ENCODE data around the gene TMED1.

TMED1 gene

DNA sequence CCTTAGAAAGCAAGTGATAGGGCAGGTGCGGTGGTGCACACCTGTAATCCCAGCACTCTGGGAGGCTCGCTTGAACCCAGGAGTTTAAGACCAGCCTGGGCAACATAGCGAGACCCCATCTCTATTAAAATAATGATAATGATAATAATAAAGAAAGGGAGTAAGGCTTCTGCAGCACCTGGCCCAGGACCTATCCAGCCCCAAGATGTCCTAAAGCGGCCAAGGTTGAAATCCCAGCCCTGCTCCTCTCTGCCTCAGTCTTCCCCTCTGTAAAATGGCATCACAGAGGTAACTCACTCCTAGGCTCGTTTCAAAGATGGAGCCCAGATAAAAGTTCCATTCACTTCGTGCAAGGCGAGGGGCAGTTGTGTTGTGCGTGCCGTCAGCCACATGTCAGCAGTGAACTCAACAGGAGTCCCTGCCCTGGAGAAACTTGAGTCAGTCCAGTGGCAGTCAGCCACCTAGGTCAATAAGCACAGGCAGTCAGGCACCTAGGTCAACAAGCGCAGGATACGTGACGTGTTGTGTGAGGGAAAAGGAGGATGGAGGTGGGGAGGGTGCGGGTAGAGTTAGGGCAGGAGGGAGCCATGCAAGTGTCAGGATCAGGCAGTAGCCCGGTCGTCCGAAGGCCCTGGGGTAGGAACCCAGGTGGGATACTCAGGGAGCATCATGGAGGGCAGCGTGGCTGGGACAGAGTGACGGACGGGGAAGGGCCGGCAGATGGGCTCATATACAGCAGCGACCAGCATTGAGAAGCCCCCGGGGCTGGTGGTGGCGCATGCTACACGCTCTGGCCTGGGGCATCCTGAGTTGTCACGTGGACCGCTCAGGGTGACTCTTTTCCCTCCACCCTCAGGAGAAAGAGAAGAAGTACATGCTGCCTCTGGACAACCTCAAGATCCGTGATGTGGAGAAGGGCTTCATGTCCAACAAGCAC is 16.6 kb downstream of the TMED1 start:
- H3K4me3 ChIP-seq (ENCODE audit: low read depth, low read length): no peak overlapping the region
- TF ChIP-seq, protein P1, sequence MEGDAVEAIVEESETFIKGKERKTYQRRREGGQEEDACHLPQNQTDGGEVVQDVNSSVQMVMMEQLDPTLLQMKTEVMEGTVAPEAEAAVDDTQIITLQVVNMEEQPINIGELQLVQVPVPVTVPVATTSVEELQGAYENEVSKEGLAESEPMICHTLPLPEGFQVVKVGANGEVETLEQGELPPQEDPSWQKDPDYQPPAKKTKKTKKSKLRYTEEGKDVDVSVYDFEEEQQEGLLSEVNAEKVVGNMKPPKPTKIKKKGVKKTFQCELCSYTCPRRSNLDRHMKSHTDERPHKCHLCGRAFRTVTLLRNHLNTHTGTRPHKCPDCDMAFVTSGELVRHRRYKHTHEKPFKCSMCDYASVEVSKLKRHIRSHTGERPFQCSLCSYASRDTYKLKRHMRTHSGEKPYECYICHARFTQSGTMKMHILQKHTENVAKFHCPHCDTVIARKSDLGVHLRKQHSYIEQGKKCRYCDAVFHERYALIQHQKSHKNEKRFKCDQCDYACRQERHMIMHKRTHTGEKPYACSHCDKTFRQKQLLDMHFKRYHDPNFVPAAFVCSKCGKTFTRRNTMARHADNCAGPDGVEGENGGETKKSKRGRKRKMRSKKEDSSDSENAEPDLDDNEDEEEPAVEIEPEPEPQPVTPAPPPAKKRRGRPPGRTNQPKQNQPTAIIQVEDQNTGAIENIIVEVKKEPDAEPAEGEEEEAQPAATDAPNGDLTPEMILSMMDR (IDR thresholded peaks at IDR 0.05; ENCODE audit: low read depth, low read length, missing control alignments): no peak
- DNase-seq (ENCODE audit: low read depth): no peak

DNA sequence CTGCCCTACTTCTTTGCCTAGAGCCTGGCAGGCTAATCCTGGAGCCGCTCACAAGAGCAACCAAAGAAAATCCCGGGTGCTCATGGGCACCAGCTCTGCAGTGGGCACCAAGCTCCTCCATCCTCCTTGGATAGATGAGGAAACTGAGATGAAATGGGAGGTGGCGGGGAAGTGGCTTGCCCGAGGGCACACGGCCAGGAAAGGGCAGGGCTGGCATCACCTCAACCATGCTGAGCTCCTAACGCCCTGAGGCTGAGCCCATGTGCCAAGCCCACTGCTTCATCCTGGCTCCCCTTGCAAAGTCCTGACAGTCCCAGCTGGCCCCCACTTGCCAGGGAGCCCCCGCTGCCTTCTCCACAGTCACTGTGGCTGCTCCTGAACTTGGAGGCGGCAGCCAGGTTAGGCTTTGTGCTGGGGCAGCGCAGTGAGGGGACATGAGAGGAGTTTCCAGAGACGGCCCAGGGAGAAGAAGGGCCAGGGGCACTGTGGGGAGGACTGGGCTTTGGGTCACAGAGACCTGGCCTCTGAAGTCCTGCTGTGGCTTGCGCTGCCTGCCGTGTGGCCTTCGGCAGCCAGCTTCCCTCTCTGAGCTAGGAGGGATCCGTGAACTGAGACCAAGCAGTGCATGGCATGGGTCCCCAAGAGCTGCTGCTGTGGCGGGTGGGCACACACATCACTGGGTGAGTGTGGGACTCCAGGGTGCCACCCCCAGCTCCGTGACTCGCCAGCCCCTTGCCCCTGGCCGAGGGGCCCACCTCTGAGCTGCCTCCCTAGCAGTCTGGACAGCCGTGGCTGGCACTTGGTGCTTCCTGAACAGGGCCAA is 17.5 kb downstream of the TMED1 start:
- H3K4me3 ChIP-seq (ENCODE audit: low read depth, low read length): no peak overlapping the region
- TF ChIP-seq, protein P1 (IDR thresholded peaks at IDR 0.05; ENCODE audit: low read depth, low read length, missing control alignments): no peak
- no peak for DNase-seq (ENCODE audit: low read depth)

DNA sequence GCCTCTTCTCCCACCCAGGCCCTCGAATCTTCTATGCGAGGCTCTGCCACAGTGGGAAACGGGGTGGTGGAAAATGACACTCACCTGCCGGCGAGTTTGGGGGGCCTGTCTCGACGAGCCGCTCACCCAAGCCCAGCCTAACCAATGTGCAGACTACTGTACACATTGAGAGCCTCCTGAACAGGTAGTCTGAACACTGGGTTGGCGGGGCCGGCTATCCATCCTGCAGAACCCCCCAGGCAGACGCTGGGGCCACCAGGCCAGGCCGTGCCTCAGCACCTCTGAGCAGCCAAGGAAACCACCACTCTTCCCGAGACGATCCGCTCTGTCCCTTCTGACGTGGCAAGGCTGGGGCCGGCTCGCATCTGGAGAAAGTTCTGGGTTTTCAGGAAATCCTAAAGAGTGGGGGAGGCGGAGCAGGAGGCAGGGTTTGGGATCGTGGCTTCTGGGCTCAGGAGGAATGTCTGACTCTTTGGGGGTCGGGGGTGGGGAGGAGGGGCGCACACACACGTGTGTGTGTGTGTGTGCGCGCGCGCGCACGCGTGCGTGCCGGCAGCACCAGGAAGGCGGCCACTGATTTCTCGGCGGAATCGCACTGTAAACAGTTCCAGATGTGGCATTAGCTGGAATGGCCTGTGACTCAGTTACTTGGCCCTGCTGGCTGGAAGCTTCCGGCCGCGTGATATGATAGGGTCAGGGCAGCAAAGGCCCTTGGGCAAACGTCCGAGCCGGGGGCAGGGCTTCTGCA is 18.5 kb downstream of the TMED1 start:
- TF ChIP-seq, protein P1 (IDR thresholded peaks at IDR 0.05; ENCODE audit: low read depth, low read length, missing control alignments): no peak
- H3K4me3 ChIP-seq (ENCODE audit: low read depth, low read length): no peak overlapping the region
- no peak for DNase-seq (ENCODE audit: low read depth)

DNA sequence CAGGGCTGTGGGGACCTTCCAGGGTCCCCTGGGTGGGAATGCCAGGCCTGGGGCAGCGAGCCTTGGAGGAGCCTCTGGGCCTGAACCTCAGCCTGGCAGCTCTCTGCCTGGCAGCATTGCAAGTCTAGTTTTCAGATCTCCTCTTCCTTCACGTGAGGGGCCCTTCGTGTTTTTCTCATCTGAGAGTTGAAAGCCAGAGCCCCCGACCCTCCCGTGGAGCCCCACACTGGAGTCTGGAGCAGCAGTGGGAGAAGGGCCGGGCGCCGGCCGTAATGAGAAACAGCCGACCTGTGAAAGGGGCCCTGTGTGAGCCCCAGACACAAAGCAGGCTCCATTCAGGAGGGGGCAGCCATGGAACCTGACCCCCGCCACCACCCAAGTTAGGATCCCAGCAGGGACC is 19.3 kb downstream of the TMED1 start:
- TF ChIP-seq, protein P1 (IDR thresholded peaks at IDR 0.05; ENCODE audit: low read depth, low read length, missing control alignments): no peak
- no peak overlapping the region for H3K4me3 ChIP-seq (ENCODE audit: low read depth, low read length)
- no peak for DNase-seq (ENCODE audit: low read depth)

DNA sequence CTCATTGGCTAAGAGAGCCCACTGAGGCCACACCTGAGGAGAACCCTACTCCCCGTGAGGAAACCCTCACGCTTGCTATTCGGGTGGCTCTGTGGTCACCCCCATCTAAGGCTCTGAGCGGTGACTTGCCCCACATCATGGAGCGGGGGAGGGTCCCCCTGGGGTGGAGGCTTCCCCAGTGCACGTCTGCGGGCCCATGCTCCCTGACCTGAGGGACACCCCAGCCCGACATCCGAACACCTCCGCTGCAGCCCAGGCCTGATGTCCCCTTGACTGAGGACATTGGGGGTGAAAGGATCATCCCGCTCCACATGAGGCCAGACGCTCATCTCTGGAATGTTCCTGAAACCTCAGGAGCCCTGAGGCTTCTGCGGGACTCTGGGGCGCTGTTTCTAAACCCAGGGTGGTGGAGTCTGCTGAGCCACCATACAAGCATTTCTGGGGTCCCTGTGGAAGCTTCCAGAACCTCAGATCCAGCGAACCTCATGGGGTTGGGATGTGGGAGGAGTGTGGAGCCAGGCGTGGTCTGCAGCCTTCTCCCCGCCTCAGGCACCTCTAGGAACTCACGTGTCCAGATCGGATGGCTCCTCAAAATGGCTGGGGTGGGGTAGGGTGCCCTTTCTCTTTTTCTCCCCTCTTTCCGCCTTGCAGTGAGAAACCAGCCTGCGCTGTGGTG is 19.9 kb downstream of the TMED1 start:
- TF ChIP-seq, protein P1 (IDR thresholded peaks at IDR 0.05; ENCODE audit: low read depth, low read length, missing control alignments): no peak
- H3K4me3 ChIP-seq (ENCODE audit: low read depth, low read length): no peak overlapping the region
- no peak for DNase-seq (ENCODE audit: low read depth)

DNA sequence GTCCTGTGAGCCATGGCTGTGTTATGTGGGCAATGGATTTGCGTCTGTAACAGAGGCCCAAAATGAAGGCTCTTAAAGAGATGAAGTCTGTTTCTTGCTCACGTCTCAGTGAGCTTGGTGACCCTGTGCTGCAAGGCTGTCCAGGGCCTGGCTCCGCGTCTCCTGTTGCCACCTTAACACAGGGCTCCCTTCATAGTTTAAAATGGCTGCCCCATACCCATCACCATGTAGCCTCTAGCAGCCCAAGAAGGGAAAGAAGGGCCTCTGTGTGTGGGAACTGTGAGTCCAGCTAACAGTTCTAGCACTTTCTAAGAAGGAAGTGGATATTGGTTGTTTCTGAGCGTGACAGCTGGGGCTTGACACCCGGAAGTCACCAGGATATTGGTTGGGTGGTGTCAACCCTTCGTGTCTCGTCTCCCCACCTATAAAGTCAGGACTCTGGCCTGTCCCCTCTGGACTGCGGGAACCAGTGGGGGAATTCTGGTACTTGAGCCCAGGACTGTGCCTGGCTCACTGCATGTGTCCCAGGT is 20.9 kb downstream of the TMED1 start:
- no peak overlapping the region for H3K4me3 ChIP-seq (ENCODE audit: low read depth, low read length)
- TF ChIP-seq, protein P1 (IDR thresholded peaks at IDR 0.05; ENCODE audit: low read depth, low read length, missing control alignments): no peak

More for the DNA sequence above, 20.9 kb downstream of the TMED1 start:
- no peak for DNase-seq (ENCODE audit: low read depth)

Measured in GM12864 (cell line).